ENCODE data around the gene RBM44.

DNA sequence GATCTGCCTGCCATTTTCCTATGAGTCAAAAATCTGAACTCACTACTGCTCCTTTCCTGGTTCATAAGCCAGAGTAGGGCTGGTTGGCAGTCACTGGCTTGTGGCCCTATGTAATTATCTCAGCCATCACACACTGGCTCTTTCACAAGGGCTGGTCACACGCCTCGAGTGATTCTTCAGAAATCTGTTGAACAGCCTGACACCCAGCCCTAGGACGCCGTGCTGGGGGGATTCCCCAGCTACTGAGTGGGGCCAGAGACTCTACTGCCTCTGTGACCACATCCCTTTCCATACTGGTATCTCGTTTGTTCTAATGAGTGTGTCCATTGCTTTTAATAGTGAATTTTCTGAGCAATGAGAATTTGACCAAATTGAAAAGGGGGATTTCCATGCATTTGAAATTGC, 45.8 kb upstream of the RBM44 start:
- TF ChIP-seq CTCF (IDR thresholded peaks at IDR 0.05) (no peak), POLR2A (IDR thresholded peaks at IDR 0.05) (no peak), EP300 (IDR thresholded peaks at IDR 0.05) (no peak), POLR2AphosphoS5 (IDR thresholded peaks at IDR 0.05) (no peak)
